GM12875 (cell line): Measurements from ENCODE around the gene RAB17.

Experiments used
- H3K4me3 ChIP-seq: one replicate; pipeline ENCODE4 v1.5.1; 2011; ENCODE audit warnings: low read depth, low read length, control low read depth
- TF ChIP-seq, protein P1 (sequence below): IDR thresholded peaks from 2 replicates; pipeline ENCODE4 v1.5.1; 2011; ENCODE audit warnings: low read depth, mild to moderate bottlenecking, control low read depth, inconsistent platforms, low read length, moderate library complexity, borderline replicate concordance; ENCODE audit not compliant: insufficient read depth

RAB17 gene

DNA sequence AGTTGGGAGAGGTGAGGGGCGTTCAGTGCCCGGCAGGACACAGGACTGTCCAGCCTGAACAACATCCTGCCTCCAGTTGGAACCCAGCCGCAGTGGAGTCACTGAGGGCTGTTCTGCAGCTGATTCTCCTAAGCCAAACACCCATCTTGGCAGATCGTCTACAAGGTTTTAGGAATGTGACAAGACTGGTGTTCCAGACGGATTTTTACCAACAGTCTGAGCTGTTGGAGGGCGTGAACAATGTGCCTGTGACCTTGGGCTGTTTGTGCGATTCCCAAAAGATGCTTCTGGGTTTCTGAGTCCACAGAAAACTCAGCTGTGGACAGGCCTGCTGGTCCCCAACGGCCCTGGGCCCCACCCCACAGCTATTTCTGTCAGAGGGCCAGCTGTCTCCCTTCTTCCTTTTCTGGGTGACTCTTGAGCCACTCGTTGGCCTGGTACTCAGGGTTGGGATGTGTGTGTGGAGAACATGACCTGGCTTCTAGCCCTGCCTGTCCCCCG, 42.6 kb upstream of the RAB17 start:
- TF ChIP-seq, protein P1, sequence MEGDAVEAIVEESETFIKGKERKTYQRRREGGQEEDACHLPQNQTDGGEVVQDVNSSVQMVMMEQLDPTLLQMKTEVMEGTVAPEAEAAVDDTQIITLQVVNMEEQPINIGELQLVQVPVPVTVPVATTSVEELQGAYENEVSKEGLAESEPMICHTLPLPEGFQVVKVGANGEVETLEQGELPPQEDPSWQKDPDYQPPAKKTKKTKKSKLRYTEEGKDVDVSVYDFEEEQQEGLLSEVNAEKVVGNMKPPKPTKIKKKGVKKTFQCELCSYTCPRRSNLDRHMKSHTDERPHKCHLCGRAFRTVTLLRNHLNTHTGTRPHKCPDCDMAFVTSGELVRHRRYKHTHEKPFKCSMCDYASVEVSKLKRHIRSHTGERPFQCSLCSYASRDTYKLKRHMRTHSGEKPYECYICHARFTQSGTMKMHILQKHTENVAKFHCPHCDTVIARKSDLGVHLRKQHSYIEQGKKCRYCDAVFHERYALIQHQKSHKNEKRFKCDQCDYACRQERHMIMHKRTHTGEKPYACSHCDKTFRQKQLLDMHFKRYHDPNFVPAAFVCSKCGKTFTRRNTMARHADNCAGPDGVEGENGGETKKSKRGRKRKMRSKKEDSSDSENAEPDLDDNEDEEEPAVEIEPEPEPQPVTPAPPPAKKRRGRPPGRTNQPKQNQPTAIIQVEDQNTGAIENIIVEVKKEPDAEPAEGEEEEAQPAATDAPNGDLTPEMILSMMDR = no peak
- no peak overlapping the region for H3K4me3 ChIP-seq

GRCh38 chr2:237631801-237632585, 41.5 kb upstream of the RAB17 start:
- TF ChIP-seq, protein P1 = no peak
- H3K4me3 ChIP-seq = no peak overlapping the region

DNA sequence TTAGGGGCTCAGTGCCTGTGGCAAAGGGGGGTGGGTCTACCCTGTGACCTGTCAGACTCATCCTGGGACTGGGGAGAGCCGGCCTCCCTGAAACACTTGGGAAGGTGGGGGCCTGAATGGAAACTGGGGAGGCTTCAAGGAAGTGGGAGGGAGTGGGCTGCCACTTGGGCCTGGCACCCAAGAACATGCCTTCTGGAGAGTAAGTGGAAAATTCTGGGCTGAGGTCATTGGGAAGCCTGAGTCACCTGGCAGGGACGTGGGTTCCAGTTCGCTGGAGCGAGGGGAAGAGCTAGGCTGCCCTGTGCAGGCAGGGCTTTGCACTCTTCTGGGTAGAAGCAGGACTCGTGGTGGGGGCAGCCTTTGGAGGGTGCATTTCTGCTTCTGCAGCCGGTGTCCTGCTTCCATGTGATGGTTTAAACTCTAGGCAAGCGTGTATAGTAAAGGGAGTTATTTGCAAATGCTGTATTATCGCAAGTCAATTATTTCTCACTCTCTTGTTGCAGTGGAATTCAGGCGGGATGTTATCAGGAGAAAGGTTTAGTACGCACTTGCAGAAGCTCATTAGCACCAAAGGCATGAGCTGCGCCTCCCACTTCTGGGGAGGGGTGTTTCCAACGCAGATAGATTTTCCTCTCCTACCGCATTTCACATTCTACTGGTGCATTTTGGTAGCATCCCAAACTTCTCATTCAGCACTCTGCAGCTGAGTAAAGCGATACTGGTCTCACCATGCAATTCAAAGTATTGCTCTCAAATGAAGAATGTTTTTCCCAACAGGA, 40.7 kb upstream of the RAB17 start:
- no peak overlapping the region for H3K4me3 ChIP-seq
- TF ChIP-seq, protein P1 = no peak

DNA sequence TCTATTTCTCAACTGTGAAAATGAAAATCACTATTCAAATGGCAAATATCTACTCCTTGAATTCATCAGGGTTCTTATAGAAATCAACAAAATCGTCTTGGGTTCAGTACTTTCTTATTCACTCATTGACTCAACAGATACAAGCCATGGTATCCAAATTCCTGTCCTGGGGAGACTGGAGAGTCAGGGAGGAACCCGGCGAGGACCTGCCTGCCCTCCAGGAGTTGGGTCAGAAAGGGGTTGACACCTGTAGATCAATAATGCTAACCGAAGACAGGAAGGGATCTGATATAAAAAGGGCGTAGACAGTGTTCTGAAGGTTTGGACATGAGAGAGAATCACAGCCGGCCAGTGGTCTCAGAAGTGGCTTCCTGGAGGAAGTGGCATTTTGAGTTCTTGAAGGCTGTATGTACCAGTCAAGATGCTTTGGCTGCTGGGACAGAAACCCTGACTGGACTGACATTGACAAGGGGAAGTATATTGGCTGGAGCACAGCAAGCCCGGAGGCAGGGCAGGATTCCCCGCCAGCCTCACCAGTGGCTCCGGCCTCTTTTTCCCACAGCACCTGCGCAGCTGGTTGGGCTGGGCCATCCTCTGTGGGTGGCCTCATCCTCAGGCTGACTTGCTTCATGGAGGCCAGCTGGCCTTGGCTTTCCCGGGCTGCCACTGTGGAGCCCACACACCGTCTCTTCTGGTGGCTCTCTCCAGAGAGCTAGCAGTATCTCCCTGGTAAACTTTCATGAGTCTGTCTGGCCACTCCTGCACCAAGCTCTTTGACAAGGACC, 39.9 kb upstream of the RAB17 start:
- TF ChIP-seq, protein P1 = no peak
- no peak overlapping the region for H3K4me3 ChIP-seq

DNA sequence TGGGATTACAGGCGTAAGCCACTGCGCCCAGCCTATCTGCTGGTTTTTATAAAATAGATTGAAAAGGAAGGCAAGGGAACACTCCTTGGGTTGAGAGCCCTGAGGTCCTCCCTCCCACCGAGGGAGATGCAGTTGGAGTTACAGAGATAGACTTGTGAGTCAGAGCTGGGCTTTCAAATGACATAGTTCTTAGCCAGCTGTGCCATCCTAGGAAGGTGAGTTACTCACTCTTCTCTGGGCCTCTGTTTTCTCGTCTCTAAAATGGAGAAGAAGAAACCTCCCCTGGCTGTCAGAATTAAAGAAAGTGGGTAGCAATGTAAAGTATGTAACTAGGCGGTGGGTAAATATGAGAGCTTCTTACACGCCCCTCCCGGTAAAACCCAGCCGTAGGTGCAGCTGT, 39.2 kb upstream of the RAB17 start:
- TF ChIP-seq, protein P1 = no peak
- no peak overlapping the region for H3K4me3 ChIP-seq

GRCh38 chr2:237629188-237629534, 38.6 kb upstream of the RAB17 start:
- TF ChIP-seq, protein P1 = no peak
- no peak overlapping the region for H3K4me3 ChIP-seq
